ENCODE results near the gene MAPK10. TPM values are rescaled to one million over a fixed set of nuclear protein-coding genes. Genes with fewer than 3 reads are reported as not detected.

MAPK10 gene
- total RNA-seq, 1 experiment from 2014 or later: 4.7 TPM

DNA sequence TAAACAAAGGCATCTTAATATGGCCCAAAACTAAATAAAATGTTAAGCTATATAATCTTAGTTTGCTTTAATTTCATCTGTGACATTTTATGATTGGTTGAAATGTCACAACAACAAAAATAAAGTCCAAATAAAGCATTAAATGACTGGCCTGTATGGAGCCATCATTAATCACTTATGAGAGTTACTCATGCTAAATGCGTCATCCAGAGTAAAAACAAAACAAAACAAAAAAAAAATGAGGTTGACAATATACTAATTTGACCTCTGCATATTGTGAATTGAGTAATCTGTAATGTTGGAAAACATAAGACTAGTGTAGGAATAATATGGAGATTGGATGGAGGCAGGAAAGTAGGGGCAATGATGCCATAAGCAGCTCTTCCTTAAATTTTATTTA, 139.7 kb downstream of the MAPK10 start:
- Histone ChIP-seq H3K14ac (ENCODE audit: insufficient read depth, low read length) (no peak overlapping the region), H3K23me2 (ENCODE audit: insufficient read length, low read depth, low read length, poor library complexity, severe bottlenecking) (no peaks in the 10 kb centered on the region), H3T11ph (ENCODE audit: low read length) (no peak overlapping the region), H2BK20ac (ENCODE audit: low read depth, low read length, poor library complexity, severe bottlenecking) (no peak overlapping the region), H3K23ac (ENCODE audit: insufficient read length, low read depth, low read length) (no peak overlapping the region), H2BK15ac (ENCODE audit: low read depth, low read length) (no peak overlapping the region), H3K4me2 (ENCODE audit: insufficient read depth, insufficient read length, low read length) (no peak overlapping the region), H2BK120ac (ENCODE audit: low read depth, low read length, poor library complexity, severe bottlenecking) (no peak overlapping the region), H3K4ac (ENCODE audit: low read depth, low read length) (no peak overlapping the region), H4K91ac (ENCODE audit: insufficient read length, low read depth, low read length) (no peak overlapping the region), H2BK12ac (ENCODE audit: insufficient read length, low read depth, low read length) (no peak overlapping the region), H3K9me3 (ENCODE audit: control insufficient read depth, low read depth, low read length) (no peaks in the 10 kb centered on the region), H3K18ac (ENCODE audit: insufficient read length, low read depth, low read length) (no peak overlapping the region), H4K20me1 (ENCODE audit: control insufficient read depth, insufficient read depth, insufficient read length) (no peaks in the 10 kb centered on the region), H3K4me1 (ENCODE audit: insufficient read depth, low read length) (no peaks in the 10 kb centered on the region), H3K27ac (ENCODE audit: insufficient read length, low read depth, low read length) (no peak overlapping the region), H3K9ac (ENCODE audit: extremely low read depth, insufficient read length, low read length) (no peak overlapping the region), H4K8ac (replicated peaks; ENCODE audit: insufficient read length, low read depth, low read length) (no peak overlapping the region), H2AFZ (ENCODE audit: low read length) (no peak overlapping the region), H2BK5ac (ENCODE audit: insufficient read length, low read length) (no peak overlapping the region), H3K56ac (ENCODE audit: insufficient read length, low read depth, low read length) (no peak overlapping the region), H3K27me3 (ENCODE audit: insufficient read depth, low read length) (no peaks in the 10 kb centered on the region), H2AK5ac (ENCODE audit: insufficient read length, low read length) (no peak overlapping the region), H3K79me1 (ENCODE audit: insufficient read depth, low read depth, low read length, poor library complexity, severe bottlenecking) (no peaks in the 10 kb centered on the region), H3K79me2 (ENCODE audit: insufficient read depth, low read length) (no peaks in the 10 kb centered on the region), H4K5ac (ENCODE audit: insufficient read length, low read depth, low read length) (no peak overlapping the region)
- Mint-ChIP-seq H3K4me3 (no peak overlapping the region), H3K27me3 (ENCODE audit: low read depth) (no peaks in the 10 kb centered on the region), H3K4me1 (peaks cover 13 to 18% of the 10 kb centered on the region in 2 experiments), H3K9me3 (peaks cover 3 to 7% of the 10 kb centered on the region in 2 experiments; a peak in 3 of 5 replicates), H3K36me3 (ENCODE audit: insufficient read depth in 1 of 3, low read depth in 3 of 3) (peaks cover 3 to 19% (median 16%) of the 10 kb centered on the region in 3 experiments; a peak in 6 of 7 replicates), H3K27ac (no peak overlapping the region)
- DNase-seq: no peak
- TF ChIP-seq, protein P1, sequence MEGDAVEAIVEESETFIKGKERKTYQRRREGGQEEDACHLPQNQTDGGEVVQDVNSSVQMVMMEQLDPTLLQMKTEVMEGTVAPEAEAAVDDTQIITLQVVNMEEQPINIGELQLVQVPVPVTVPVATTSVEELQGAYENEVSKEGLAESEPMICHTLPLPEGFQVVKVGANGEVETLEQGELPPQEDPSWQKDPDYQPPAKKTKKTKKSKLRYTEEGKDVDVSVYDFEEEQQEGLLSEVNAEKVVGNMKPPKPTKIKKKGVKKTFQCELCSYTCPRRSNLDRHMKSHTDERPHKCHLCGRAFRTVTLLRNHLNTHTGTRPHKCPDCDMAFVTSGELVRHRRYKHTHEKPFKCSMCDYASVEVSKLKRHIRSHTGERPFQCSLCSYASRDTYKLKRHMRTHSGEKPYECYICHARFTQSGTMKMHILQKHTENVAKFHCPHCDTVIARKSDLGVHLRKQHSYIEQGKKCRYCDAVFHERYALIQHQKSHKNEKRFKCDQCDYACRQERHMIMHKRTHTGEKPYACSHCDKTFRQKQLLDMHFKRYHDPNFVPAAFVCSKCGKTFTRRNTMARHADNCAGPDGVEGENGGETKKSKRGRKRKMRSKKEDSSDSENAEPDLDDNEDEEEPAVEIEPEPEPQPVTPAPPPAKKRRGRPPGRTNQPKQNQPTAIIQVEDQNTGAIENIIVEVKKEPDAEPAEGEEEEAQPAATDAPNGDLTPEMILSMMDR (conservative IDR thresholded peaks at IDR 0.05): no peak
- no CpG with 5 or more reads among the region's 1 CpG for WGBS (ENCODE audit: extremely low coverage, insufficient read length, low lambda C conversion rate)
